ENCODE measurements around the gene RMDN2.

The RMDN2 gene

GRCh38 chr2:37925063-37925897, at the start of gene RMDN2:
RMDN2 (plus strand) TSS chr2:37925287; CDS start chr2:37929278, 3,991 bp downstream.
- DNase-seq: peak; percentile 91

- DNase-seq: no peak
Measured at GRCh38 chr2:37875403-37875906, 49.6 kb upstream of the RMDN2 start.

- no peak for DNase-seq
Measured at GRCh38 chr2:37876227-37876626, 48.9 kb upstream of the RMDN2 start.

GRCh38 chr2:37877457-37878315, 47.4 kb upstream of the RMDN2 start:
- peak; percentile 73 for DNase-seq

- DNase-seq: no peak
Measured at GRCh38 chr2:37878536-37878935, 46.6 kb upstream of the RMDN2 start.

GRCh38 chr2:37880551-37880950, 44.5 kb upstream of the RMDN2 start:
- no peak for DNase-seq

GRCh38 chr2:37881397-37881796, 43.7 kb upstream of the RMDN2 start:
- no peak for DNase-seq

- DNase-seq: no peak
Measured at GRCh38 chr2:37882036-37882435, 43.1 kb upstream of the RMDN2 start.

GRCh38 chr2:37883518-37883917, 41.6 kb upstream of the RMDN2 start:
- no peak for DNase-seq

- no peak for DNase-seq
Measured at GRCh38 chr2:37885329-37885993, 39.6 kb upstream of the RMDN2 start.

- peak; percentile 60 for DNase-seq
Measured at GRCh38 chr2:37886745-37887144, 38.3 kb upstream of the RMDN2 start.

- no peak for DNase-seq
Measured at GRCh38 chr2:37887286-37887685, 37.8 kb upstream of the RMDN2 start.

- DNase-seq: peak; percentile 56
Measured at GRCh38 chr2:37890893-37891495, 34.1 kb upstream of the RMDN2 start.

- no peak for DNase-seq
Measured at GRCh38 chr2:37891846-37892435, 33.1 kb upstream of the RMDN2 start.

- no peak for DNase-seq
Measured at GRCh38 chr2:37892436-37893114, 32.5 kb upstream of the RMDN2 start.

GRCh38 chr2:37893327-37893726, 31.8 kb upstream of the RMDN2 start:
- DNase-seq: no peak

GRCh38 chr2:37894047-37894446, 31.0 kb upstream of the RMDN2 start:
- no peak for DNase-seq

GRCh38 chr2:37894601-37895000, 30.5 kb upstream of the RMDN2 start:
- no peak for DNase-seq

GRCh38 chr2:37895140-37895539, 29.9 kb upstream of the RMDN2 start:
- no peak for DNase-seq

GRCh38 chr2:37896319-37896718, 28.8 kb upstream of the RMDN2 start:
- peak; percentile 19 for DNase-seq

GRCh38 chr2:37897511-37897910, 27.6 kb upstream of the RMDN2 start:
- DNase-seq: no peak

GRCh38 chr2:37898448-37898847, 26.6 kb upstream of the RMDN2 start:
- no peak for DNase-seq
